ENCODE results near the gene HNRNPM.

DNA sequence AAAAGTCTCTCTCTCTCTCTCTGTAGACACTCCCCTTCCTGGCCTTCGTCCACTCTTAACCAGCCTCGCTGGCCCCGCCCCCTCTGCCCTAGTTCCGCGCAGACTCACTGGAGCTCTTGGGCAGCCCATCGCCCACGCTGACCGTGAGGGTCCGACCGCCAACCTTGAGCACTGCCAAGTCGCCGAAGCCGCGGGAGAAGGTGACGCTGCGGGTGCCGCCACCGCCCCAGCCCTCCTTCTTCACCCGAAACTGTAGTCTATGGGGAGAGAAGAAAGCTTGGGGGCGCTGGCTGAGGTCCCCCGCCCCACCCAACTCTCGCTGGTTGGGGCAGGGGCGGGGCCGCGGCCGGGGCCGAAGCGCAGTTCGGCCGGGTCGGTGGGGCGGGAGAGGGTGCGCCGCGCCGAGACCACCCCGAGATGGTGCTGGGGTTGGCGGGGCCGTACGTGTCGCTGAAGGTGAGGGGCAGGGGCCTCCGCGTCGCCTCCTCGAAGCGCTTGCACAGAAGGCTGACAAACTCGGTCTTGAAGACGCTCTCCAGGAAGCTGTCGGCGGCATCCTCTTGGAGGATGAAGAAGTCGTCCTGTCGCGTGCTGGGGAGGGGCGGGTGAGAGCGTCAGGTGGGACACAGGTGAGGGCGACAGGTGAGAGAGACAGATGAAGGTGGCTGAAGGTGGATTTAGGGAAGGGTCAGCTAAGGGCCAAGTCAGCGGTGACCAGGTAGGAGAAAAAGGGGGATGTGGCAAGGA, 81.7 kb downstream of the HNRNPM start:
- TF ChIP-seq, protein P1, sequence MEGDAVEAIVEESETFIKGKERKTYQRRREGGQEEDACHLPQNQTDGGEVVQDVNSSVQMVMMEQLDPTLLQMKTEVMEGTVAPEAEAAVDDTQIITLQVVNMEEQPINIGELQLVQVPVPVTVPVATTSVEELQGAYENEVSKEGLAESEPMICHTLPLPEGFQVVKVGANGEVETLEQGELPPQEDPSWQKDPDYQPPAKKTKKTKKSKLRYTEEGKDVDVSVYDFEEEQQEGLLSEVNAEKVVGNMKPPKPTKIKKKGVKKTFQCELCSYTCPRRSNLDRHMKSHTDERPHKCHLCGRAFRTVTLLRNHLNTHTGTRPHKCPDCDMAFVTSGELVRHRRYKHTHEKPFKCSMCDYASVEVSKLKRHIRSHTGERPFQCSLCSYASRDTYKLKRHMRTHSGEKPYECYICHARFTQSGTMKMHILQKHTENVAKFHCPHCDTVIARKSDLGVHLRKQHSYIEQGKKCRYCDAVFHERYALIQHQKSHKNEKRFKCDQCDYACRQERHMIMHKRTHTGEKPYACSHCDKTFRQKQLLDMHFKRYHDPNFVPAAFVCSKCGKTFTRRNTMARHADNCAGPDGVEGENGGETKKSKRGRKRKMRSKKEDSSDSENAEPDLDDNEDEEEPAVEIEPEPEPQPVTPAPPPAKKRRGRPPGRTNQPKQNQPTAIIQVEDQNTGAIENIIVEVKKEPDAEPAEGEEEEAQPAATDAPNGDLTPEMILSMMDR (IDR thresholded peaks at IDR 0.05; ENCODE audit: low read depth, low read length) = no peak
- no peak for TF ChIP-seq EZH2phosphoT487 (IDR thresholded peaks at IDR 0.05; ENCODE audit: low read depth)
